H1 (cell line): ENCODE results near the gene ZNF154.

ENCODE experiments used
- RBBP5 ChIP-seq: IDR thresholded peaks from 2 replicates; pipeline ENCODE4 v1.7.1; 2012; ENCODE audit warnings: low read depth, mild to moderate bottlenecking, inconsistent platforms, low read length, moderate library complexity, borderline replicate concordance
- TF ChIP-seq, protein P1 (sequence below), 3 experiments: IDR thresholded peaks; 1 replicate in 2 of 3; 2 replicates in 1 of 3; pipeline versions ENCODE4 v1.5.1 to v1.6.1; 2011; ENCODE audit warnings: low read length in 3 of 3, mild to moderate bottlenecking in 3 of 3, inconsistent platforms in 2 of 3, low read depth in 1 of 3, moderate library complexity in 1 of 3; ENCODE audit not compliant: insufficient read depth in 1 of 3; ENCODE audit errors: control extremely low read depth in 1 of 3
- TF ChIP-seq, protein P2 (sequence below): IDR thresholded peaks from 2 replicates; pipeline ENCODE4 v1.6.1; 2012; ENCODE audit warnings: low read length, inconsistent platforms

DNA sequence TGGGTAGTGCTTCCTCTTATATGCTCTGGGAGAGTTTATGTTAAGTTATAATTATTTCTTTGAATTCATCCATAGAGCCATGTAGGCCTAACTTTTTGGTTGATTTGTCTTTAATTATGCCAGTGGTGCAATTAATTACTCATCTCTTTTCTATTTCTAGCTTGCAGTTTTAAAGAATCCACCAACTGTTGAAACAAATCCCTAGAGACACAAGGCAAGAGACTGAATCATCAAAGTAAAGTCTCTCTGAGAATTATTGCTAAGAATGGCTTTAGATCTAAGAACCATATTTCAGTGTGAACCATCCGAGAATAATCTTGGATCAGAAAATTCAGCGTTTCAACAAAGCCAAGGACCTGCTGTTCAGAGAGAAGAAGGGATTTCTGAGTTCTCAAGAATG lies 33.1 kb downstream of the ZNF154 start:
- TF ChIP-seq, protein P1, sequence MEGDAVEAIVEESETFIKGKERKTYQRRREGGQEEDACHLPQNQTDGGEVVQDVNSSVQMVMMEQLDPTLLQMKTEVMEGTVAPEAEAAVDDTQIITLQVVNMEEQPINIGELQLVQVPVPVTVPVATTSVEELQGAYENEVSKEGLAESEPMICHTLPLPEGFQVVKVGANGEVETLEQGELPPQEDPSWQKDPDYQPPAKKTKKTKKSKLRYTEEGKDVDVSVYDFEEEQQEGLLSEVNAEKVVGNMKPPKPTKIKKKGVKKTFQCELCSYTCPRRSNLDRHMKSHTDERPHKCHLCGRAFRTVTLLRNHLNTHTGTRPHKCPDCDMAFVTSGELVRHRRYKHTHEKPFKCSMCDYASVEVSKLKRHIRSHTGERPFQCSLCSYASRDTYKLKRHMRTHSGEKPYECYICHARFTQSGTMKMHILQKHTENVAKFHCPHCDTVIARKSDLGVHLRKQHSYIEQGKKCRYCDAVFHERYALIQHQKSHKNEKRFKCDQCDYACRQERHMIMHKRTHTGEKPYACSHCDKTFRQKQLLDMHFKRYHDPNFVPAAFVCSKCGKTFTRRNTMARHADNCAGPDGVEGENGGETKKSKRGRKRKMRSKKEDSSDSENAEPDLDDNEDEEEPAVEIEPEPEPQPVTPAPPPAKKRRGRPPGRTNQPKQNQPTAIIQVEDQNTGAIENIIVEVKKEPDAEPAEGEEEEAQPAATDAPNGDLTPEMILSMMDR (IDR thresholded peaks at IDR 0.05; ENCODE audit: control extremely low read depth in 1 of 3, insufficient read depth in 1 of 3, low read depth in 1 of 3, low read length in 3 of 3), result no peak
- TF ChIP-seq, protein P2, sequence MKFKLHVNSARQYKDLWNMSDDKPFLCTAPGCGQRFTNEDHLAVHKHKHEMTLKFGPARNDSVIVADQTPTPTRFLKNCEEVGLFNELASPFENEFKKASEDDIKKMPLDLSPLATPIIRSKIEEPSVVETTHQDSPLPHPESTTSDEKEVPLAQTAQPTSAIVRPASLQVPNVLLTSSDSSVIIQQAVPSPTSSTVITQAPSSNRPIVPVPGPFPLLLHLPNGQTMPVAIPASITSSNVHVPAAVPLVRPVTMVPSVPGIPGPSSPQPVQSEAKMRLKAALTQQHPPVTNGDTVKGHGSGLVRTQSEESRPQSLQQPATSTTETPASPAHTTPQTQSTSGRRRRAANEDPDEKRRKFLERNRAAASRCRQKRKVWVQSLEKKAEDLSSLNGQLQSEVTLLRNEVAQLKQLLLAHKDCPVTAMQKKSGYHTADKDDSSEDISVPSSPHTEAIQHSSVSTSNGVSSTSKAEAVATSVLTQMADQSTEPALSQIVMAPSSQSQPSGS, result no peak
- no peak for TF ChIP-seq RBBP5
